Non-pigmented ciliary epithelial cell (primary cell): ENCODE results near the gene RNF151.
"Not testable (repeated sequence)": the region's sequence is repeated elsewhere in the genome, so short reads cannot be mapped to it uniquely, and the experiment has no call there.

Source experiments
- DNase-seq: peaks from one replicate; pipeline ENCODE4 v3.0.0-alpha.2; 2010; ENCODE audit warnings: low read depth

The RNF151 gene

DNA sequence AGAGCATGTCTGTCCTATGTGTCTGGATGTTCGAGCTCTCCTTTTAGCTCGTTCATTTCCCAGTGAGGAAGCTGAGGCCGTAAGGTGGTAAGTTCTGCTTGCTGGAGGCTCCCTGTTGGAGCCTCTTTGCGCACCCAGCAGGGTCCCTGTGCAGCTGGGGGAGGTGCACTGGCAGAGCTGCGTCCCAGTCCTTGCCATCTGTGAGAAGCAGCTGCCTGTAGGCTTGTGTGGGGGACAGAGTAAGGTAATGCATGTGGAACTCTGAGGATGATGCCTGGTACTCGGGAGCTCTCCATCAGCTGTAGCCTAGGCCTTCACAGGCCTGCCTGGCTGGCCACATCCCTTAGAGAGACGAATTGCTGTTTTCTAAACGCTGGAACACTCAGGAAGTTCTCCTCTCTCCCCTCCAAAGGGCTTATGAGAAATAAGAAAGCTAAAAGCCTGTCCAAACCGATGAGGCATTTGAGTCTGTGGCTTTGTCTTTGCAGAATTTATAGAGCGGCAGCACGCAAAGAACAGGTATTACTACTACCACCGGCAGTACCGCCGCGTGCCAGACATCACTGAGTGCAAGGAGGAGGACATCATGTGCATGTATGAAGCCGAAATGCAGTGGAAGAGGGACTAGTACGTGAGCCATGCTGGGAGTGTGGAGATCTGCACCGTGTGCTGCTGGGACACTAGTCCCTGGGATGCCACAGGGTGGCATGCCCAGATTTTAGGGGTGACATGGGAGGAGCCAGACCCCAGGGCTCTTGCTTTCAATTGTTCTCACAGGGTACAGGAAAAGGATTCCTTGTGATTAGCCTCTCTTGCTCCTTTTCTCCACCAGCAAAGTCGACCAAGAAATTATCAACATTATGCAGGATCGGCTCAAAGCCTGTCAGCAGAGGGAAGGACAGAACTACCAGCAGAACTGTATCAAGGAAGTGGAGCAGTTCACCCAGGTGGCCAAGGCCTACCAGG lies 5.7 kb upstream of the RNF151 start:
- no peak for DNase-seq

DNA sequence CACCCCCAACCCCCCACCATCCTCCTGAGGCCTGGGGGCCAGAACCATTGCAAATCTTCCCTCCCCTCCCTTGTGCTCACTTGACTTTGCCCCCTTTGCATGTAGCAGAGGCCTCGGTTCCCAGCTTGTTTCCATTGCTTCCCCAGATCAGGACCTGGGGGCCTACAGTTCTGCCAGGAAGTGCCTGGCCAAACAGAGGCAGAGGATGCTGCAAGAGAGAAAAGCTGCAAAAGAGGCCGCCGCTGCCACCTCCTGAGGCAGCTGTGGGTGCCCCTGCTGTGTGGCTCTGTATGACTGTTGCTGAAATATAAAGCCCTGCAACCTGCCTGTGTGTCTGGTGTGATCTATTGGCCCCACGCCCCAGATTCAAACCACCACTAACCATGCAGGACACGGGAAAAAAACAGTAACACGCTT lies 5.0 kb upstream of the RNF151 start:
- no peak for DNase-seq

DNA sequence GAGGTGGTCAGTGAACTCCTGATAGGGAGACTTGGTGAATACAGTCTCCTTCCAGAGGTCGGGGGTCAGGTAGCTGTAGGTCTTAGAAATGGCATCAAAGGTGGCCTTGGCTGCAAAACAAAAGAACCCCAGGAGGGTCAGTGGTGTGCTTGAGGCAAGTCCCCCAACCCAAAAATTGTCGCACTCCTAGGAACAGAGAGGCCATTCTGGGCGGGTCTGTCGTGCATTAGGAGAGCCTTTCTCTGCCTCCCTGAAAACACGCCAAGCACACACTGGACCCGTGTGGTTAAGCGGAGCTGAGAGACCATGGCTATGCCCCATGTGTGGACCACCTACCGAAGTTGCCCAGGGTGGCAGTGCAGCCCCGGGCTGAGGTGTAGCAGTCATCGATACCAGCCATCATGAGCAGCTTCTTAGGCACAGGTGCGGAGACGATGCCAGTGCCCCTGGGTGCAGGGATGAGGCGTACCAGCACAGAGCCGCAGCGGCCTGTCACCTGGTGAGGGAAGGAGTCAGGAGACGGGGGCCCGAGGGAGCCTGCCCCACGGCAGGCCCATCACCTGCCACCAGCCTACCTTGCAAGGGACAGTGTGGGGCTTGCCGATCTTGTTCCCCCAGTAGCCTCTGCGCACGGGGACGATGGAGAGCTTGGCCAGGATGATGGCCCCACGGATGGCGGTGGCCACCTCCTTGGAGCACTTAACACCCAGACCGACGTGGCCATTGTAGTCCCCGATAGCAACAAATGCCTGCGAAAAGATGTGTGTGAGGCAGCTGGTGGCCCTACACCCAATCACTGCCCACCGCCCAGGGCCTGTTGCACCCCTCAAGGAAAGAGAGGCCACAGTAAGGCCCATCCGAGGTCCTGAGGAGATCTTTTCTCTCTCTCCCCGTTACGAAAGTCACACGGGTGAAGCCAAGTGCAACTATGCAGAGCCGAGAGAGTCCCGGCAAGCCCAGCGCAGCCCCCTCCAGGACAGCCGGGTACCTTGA lies 4.2 kb upstream of the RNF151 start:
- not testable (repeated sequence) for DNase-seq

DNA sequence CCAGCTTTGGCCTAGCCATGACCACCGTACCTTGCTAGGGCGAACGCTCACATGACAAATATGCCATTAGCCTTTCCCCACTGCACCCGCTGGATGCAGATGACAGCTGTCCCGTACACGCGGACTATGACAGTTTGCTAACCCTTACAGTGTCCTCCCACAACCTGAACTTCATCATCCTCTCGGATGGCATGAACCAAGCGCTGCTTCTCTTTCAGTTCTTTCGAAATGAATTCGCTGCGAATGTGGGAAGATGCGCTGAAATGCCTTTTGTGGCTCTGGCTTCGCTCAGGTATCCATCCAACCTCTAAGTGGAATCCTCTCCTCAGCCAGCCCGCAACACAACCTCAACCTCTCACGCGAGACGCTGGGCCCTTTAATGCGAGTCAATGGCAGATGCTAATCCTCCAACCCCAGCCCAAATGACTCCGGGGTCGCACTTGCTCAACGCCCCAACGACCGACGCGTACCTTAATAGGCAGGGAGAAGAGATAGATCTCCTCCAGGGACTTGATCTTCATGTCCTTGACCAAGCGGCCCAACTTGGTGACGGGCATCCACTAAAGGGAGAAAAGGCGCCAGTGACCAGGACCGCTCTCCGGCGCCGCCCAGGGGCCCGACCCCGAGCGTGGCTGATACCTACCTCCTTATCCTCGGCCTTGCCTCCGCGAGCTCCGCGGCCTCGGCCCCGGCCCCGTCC lies 2.7 kb upstream of the RNF151 start:
- no peak for DNase-seq

DNA sequence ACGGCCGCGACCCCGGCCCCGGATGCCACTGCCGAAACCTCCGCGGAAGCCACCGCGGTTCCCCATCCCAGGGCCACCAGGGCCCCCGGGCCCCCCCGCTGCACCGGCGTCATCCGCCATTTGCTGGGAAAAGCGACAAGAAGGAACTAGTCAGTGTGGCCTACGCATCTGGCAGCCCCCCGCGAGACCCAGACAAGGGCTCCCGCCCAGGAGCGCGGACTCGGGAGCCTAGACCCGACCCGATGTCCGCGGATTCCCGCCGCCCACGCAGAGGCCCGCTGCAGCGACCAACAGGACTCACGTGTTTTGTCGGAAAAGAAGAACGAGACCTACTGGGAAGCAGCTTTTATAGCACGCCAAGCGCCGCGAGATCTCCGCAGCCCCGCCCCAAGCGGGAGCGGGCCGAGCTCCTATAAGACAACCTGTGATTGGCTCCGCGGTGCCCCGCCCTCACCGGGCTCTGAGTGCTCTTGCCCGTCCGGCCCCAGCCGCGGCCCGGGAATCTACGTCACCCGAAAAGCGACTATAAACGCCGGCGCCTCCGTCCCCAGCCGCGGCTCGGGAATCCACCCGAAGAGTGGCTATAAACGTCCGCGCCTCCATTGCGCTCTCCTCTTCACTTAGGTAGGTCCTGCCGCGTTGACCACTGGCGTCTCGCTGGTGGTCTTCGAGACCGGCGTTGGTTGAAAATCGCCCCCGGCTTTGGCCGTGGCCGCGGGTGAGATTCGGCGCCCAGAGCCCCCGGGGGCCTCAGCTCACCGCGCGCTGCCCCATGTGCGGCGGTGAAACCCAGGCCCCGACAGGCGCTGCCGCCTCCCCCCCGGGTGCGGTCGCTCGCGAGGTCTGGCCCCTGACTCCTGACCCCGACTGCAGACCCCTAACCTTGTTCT lies 1.9 kb upstream of the RNF151 start, which contains the start of gene RPS2:
Gene RPS2 (minus strand): TSS at position 321 of the 890 bp plus-strand sequence. CDS start 201 bp downstream, at position 120.
- peak; percentile 89 for DNase-seq

DNA sequence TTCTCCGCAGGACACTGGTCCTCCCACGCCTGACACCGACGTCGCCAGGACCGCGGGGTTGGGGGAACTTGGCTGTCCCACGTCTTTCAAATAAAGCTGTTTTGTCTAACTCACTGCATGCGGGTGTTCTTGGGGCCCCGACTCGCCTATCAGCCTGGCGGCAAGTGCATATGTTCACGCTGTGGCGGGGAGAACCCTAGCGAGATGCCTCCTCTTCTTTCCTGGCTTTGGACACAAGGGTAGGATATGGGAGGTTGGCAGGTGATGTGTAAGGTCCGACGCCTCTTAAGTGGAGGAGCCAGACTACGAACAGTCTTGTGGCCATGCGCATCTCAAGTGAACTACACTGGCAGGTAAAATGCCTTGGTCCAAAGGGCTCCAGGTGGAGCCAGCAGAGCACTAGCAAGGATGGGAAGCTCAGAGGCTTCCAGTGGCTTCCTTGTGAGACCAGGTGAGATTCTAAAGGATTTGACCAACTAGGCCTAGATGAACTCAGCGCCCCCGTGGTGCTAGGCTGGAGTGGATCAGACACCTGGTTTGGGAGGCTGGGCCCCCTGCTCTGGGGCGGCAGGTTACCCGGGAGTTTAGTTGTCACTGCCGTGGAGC lies 1.2 kb upstream of the RNF151 start:
- DNase-seq = no peak

DNA sequence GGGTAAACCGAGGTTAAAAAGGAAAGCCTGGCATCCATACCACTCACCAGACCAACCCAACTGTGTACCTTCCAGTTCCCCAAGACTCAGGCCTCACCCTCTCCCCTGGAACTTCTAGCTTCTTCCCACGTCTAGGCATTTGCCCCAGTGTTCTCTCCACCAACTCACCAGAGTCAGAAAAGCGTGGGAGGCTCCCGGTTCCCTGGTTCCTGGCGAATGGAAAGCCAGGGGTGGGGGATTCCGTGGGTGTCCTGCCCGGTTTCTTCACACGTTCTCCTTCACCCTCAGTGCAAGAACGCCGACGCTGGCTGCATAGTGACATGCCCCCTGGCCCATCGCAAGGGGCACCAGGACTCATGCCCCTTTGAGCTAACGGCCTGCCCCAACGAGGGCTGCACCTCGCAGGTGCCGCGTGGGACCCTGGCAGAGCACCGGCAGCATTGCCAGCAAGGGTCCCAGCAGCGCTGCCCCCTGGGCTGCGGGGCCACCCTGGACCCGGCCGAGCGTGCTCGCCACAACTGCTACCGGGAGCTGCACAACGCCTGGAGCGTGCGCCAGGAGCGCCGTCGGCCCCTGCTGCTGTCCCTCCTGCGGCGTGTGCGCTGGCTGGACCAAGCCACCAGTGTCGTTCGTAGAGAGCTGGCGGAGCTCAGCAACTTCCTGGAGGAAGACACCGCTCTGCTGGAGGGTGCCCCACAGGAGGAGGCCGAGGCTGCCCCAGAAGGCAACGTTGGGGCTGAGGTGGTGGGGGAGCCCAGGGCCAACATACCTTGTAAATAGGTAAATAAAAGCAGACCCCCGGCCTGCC lies 1.7 kb downstream of the RNF151 start:
- no peak for DNase-seq

DNA sequence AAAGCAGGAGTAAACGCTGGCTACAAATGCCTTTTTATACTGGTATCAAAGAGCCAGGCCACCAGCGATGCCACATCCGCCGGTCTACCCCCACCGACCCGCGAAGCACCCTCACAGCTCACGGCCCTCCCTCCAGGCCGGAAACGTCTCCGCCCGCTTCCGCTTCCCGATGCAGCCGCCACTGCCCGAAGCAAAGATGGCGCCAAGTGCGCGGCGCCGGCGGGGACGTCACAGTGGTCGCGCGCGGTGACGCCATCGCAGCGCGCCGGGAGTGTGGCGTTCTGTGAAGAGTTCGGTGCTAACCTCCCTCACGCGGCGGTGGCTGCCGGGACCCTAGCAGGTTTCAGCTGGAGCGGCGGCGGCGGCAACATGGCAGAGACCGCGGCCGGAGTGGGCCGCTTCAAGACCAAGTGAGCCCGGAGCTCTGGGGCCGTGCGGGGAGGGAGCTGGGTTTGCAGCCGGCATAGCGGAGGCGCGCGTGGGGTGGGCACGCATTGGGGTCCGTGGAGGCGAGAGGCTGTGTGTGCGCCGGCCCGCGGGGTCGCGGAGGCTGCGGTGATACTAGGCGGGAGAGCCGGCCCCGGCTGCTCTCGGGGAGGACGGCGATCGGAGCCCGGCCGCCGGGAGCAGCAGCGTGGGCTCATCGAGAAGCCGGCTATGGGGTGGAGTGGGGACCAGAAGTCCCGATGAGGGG lies 5.3 kb downstream of the RNF151 start, which contains the start of gene TBL3:
Gene TBL3 (plus strand): TSS at position 258 of the 694 bp plus-strand sequence. CDS start 112 bp downstream, at position 370.
- DNase-seq = peak; percentile 62

DNA sequence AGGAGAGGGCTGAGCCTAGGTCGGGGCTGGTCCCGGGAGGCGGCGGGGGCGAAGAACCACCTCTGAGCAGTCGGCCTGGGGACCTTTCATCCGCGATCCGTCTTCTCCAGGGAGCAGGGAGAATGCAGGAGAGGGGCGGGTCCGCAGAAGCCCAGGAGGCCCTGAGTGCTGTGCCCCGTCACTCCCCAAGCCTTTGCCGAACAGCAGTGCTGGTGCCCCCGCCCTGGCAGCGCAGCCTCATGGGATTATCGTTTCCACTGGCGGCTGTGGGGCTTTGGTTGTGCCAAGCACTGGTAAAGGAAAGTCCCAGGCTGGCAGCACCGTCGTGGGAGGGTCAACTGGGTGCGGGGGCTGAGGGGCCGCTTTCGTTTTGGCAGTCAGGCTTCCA lies 5.8 kb downstream of the RNF151 start:
- DNase-seq = no peak

DNA sequence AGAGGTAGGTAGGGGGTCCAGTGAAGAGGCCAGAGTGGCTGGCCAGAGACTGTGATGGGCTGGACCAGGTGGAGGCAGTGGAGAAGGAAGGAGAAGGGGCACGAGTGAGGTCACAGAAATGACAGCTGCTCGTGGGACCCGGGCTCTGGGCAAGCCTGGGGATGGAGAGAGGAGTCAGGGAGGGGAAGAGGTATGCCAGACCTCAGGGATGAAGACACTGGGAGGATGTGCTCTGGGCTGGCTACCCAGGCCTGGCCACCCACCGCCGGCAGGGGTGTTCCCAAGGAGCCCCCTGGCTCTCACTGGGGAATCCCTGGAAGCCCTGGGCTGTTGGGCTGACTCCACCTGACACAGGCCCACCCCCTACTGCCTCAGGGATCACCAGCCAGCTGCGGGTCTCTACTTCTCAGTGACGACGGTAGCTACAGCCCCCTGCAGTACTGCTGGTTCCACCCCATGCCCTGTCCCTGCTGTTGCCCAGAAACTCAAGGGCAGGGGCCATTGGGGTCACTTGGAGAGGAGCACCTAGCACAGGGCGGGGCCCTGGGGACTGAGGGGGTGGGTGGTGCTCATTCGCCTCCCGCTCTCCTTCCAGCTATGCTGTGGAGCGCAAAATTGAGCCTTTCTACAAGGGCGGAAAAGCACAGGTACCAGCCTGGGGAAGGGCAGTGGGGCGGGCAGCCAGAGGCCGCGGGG lies 7.0 kb downstream of the RNF151 start:
- no peak for DNase-seq

DNA sequence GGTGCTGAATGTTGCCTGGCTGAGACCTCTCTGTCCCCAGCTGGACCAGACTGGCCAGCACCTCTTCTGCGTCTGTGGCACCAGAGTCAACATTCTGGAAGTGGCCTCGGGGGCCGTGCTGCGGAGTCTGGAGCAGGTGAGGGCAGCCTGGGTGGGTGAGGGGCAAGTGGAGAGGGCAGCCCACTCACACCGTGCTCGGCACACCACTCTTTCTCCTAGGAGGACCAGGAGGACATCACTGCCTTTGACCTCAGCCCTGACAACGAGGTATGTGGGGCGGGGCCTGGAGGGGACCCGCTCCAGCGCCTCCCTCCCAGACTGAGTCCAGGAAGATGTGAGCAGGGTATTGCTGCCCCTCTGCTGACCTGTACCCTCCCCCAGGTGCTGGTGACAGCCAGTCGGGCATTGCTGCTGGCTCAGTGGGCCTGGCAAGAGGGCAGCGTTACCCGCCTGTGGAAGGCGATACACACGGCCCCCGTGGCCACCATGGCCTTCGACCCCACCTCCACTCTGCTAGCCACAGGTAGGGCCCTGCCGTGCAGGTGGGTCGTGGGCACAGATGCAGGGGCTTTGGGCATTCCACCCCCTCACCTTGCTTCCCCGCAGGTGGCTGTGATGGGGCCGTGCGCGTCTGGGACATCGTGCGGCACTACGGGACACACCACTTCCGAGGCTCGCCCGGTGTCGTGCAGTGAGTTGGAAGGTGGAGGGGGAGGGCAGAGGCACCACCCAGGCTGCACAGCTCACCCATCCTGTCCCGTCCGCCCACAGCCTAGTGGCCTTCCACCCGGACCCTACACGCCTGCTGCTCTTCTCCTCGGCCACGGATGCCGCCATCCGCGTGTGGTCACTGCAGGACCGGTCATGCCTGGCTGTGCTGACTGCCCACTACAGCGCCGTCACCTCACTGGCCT lies 7.8 kb downstream of the RNF151 start:
- DNase-seq = no peak

DNA sequence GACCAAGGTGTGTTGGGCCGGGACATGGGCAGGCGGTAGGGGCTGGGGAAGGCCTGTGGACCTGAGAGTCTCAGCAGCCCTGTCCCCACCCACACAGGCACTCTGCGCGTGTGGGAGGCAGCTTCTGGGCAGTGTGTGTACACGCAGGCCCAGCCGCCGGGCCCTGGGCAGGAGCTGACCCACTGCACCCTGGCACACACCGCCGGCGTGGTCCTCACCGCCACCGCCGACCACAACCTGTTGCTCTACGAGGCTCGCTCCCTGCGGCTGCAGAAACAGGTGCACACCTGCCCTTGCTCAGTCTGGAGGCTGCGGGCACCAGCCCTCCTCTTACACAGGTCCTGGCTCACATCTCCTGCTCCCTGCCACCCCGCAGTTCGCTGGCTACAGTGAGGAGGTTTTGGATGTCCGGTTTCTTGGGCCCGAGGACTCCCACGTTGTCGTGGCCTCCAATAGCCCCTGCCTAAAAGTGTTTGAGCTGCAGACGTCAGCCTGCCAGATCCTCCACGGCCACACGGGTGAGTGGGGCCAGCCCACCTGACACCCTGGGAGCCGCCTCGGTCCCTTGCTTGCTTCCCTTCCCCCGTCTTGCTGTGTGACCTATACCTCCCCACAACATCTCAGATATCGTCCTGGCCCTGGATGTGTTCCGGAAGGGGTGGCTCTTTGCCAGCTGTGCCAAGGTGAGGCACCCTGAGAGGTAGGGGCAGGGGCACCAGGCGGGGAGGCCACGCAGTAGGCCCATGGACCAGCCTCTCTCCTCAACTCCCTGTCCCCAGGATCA lies 9.0 kb downstream of the RNF151 start:
- no peak for DNase-seq

DNA sequence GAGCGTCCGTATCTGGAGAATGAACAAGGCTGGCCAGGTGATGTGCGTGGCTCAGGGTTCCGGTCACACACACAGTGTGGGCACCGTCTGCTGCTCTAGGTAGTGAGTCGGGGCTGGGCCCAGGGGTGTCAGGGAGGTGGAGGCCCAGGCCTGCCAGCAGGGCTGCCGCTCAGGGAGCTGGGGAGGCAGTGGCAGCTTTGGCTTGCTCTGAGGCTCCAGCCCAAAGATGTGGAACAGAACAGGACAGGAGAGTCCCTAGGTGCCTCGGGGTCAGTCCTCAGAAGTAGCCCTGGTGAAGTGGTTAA lies 9.5 kb downstream of the RNF151 start:
- DNase-seq = no peak

DNA sequence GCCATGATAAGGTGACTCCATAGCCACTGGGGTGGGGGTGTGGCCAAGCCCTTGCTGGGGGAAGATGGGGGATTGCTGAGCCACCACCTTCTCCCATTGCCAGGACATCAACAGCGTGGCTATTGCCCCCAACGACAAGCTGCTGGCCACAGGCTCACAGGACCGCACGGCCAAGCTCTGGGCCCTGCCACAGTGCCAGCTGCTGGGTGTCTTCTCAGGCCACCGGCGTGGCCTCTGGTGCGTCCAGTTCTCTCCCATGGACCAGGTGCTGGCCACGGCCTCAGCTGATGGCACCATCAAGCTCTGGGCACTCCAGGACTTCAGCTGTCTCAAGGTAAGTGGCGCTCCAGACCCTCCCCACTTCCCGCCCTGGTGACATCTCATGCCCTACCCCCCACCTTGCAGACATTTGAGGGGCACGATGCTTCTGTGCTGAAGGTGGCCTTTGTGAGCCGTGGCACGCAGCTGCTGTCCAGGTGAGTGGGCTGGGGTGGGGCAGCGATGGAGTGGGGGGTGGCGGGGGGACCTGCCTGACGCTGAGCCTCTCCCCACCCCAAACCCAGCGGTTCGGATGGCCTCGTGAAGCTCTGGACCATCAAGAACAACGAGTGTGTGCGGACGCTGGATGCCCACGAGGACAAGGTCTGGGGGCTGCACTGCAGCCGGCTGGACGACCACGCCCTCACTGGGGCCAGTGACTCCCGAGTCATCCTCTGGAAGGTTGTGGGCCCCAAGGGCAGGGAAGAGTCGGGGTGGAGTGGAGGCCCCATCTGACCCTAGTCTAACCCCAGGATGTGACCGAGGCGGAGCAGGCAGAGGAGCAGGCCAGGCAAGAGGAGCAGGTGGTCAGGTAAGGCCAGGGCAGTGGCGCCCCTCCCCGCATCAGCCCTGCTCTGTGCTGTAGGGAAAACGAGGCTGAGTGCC lies 10.6 kb downstream of the RNF151 start:
- DNase-seq = no peak

DNA sequence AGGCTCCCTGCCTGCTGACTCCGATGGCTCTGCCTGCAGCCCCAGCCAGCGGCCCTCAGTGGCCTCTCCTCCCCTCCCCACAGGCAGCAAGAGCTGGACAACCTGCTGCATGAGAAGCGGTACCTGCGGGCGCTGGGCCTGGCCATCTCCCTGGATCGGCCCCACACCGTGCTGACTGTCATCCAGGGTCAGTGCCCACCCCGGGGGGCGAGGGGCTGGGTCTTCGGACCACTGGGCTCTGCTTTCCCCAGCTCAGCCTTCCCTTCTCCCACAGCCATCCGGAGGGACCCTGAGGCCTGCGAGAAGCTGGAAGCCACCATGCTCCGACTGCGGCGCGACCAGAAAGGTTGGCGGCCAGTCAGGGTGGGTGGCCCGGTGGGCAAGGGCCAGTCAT lies 11.2 kb downstream of the RNF151 start:
- DNase-seq = no peak
